ENCODE data around the gene ARRB1.

- TF ChIP-seq, protein P1, sequence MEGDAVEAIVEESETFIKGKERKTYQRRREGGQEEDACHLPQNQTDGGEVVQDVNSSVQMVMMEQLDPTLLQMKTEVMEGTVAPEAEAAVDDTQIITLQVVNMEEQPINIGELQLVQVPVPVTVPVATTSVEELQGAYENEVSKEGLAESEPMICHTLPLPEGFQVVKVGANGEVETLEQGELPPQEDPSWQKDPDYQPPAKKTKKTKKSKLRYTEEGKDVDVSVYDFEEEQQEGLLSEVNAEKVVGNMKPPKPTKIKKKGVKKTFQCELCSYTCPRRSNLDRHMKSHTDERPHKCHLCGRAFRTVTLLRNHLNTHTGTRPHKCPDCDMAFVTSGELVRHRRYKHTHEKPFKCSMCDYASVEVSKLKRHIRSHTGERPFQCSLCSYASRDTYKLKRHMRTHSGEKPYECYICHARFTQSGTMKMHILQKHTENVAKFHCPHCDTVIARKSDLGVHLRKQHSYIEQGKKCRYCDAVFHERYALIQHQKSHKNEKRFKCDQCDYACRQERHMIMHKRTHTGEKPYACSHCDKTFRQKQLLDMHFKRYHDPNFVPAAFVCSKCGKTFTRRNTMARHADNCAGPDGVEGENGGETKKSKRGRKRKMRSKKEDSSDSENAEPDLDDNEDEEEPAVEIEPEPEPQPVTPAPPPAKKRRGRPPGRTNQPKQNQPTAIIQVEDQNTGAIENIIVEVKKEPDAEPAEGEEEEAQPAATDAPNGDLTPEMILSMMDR (IDR thresholded peaks at IDR 0.05) = no peak
- TF ChIP-seq POLR2A (IDR thresholded peaks at IDR 0.05) = no peak
Measured at GRCh38 chr11:75365711-75366181, 14.3 kb upstream of the ARRB1 start.

Data from thyroid gland (tissue), 4 donors.